ENCODE measurements around the gene APOD.
"Not testable (repeated sequence)": the region's sequence is repeated elsewhere in the genome, so short reads cannot be mapped to it uniquely, and the experiment has no call there.

The APOD gene

DNA sequence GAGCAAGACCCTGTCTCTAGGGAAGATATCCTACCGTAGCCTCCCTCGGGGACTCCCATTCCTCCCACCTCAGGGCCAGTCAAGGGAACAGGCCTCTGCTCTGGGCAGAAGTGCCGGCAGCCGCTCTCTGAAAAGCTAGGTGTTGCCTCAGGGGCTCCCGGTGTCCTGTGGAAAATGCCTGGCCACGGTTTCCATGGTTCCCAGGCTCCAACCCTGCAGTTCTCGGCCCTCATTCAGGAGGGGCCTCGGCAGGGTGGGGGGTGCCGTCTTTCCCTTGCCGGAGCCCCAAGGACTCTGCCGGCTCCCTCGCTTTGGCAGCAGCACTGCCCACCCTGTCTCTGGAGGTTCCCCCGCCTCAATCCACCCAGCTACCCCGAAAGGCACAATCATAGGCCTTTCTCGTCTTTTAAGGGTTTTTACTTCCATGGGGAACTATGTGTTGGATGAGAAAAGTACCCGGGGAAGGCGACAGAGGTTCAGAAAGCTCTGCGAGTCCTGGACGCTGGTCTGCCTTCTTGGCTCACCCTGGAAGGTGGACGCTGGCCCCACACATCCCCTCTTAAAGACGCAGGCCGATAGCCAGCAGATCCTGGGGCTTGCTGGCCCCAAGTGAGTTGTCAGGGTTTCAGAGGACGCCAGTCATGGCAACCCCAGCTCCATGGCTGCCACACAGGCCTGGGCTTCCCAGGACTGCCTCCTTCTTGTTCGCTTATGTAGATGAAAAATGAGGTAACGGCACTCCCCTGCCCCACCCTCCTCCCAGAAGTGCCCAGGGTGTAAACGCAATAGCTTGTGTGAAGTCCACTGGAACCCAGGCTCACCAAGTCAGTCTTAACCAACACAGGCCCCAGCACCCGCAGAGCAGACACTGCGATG is 34.3 kb upstream of the APOD start:
- peak; percentile 60 for DNase-seq

DNA sequence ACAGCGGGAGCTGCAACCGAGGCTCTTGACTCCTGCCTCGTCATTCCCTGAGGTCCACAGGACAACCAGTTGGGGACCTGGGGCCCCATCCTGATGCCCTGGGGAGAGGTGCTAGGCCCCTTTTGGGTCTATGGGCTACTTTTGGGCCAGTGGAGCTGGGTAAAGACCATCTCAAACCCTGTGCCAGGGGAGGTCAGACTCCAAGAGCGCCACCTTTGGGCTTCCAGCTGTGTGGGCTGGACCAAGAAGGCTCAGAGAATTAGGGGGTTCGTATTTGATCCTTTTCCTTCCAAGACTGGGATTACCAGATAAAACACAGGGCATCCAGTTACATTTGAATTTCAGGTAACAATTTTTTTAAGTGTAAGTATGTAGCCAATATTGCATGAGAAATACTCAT is 33.4 kb upstream of the APOD start:
- DNase-seq: not testable (repeated sequence)

DNA sequence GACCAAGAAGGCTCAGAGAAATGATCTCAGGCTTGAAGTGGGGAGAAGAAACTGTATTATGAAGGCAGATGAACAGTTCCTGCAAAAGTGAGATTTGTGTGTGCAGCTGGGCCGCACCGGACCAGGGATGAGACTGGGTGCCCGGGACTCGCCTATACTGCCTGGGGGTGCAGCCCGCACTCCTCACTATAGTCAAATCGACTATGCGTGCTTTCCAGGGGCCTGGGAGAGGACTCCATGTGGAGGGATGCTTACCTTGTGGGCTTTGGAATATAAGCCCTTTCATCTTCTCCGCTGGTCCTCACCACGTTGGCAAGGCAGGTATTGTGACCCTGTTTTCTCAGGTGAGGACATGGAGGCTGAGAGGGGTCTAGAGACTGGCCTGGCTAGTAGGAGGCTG is 32.9 kb upstream of the APOD start:
- DNase-seq: no peak

DNA sequence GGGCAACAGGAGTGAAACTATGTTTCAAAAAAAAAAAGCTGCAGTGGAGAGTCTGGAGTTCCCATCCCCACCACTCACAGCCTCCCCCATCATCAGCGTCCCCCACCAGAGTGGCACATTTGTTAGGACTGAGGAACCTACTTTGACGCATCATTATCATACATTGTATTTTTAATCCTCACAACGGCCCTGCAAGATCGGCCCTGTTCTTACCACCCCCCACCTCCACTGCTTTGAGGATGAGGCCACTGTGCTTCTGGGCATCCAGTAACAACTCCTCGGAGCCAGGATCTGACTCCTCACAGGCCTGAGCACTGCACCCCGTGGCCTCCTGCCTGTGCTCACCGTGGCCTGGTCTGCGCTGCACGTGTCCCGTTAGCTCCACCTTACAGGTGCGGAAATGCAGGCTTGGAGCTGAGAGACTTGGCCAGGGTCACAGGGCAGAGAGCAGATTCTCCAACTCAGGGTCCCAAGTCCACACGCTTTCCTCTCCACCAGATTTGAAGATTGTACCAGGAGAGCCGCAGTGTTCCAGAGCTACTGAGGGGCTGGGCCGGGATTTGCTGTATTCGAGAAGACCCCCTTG is 32.3 kb upstream of the APOD start:
- DNase-seq: not testable (repeated sequence)

DNA sequence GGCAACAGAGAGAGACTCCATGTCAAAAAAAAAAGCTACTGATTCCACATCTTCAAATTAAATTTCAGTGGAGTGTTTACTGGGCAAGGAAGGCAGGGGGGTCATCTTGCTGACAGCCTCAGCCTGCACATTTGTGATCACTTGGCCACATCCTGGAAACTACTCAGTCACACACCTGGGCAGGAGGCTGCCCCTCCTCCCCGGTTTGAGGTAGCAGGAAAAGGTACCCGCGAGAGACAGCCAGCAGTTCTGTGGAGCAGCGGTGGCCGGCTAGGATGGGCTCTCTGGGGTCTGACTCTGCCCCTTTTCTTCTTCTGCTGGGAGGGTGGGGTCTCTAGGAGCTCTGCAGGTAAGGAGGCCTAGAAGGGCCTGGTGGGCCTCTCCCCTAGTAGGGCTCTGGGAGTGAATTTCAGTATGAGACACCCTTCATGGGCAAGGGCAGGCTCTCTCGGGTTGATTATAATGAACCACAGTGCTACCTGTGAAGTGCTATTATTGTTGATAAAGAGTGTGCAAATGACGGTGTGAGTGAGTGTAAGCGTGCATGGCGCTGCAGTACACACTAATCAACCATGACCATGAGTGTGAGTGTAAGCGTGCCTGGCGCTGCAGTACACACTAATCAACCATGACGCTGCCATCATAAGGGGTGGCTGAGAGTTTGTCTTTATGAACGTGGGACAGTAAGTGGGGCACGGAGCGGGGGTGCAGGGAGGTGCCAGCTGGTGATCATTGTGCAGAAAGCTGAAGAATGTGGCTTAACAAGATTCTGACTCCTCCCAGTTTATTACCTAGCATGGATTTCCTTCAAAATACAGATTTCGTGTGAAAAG is 31.1 kb upstream of the APOD start:
- not testable (repeated sequence) for DNase-seq

DNA sequence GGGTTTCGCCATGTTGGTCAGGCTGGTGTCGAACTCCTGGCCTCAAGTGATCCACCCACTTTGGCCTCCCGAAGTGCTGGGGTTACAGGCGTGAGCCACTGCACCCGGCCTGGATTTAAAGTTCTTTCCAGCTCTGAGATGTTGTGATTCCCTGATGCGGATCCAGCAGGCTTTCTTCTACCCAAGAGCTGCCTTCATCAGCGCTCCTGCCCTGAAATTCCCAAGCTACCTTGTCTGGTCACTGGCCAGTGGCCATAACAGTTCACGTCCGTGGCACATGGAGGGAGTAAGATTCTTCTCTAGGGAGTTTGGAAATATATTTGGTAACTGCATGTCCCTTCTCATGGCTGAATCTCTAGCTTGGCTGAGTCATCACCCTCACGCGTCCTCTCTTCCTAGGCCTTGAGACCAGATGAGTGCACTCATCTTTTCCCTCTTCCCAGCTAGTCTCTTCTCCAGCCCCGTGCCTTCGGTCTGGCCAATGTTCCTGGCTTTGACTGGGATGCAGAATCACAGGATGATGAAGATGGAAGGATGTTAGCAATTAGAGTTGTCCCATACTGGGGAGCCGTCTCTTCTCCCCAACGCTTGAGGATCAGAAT is 29.8 kb upstream of the APOD start:
- no peak for DNase-seq

DNA sequence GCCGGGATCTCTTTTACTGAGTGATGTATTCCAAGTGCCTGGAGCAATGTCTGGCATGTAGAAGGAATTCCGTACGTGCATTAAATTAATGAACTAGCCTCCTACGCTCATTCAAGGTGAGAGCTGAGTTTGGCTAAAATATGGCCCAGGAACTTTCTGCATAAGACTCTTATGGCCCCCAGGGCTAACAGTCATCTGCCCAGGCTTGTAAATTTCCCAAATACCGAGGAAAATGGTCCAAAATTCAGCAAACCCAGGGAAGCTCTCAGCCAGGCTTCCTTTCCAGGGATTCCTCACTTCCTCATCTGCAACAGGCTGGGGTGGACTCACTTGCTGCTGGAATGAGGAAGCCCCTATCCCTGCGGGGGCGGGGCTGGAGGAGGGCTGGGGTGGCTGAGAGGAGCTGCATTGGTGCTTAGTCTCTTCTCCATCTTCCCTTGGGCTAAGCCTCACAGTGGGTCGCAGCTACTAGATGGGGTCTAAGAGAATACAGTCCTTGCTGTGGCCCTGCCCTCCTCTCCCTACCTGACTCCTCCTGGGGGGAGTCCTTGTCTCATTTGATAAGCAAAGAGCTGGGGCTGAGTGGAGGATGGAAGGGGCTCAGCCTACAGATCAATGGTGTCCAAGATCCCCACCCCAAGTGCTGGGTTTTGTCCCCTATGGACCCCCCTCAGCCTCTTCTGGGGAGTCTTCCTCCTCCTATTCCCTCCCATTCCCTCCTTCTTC is 28.5 kb upstream of the APOD start:
- DNase-seq: no peak

DNA sequence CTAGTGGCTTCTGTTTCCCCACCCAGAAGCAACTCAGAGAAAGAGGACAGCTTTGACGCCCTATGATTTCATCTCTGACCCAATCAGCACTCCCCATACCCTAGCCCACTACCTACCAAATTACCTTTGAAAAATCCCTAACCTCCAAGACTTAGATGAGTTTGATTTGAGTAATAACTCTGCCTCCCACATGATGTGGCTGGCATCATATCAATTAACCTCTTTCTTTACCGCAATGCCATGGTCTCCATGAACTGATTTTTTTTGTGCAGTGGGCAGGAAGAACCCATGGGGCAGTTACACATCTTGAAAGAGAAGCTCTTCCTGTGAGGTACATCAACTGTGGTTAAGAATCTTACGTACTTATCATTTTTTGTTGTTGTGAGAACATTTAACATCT is 25.5 kb upstream of the APOD start:
- no peak for DNase-seq

DNA sequence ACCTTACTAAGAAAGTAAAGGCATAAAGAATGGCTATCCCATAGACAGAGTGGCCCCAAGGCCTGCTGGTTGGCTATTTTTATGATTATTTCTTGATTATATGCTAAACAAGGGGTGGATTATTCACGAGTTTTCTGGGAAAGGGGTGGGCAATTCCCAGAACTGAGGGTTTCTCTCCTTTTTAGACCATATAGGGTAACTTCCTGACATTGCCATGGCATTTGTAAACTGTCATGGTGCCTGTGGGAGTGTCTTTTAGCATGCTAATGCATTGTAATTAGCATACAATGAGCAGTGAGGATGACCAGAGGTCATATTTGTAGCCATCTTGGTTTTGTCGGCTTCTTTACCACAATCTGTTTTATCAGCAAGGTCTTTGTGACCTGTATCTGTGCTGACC is 18.0 kb upstream of the APOD start:
- not testable (repeated sequence) for DNase-seq

DNA sequence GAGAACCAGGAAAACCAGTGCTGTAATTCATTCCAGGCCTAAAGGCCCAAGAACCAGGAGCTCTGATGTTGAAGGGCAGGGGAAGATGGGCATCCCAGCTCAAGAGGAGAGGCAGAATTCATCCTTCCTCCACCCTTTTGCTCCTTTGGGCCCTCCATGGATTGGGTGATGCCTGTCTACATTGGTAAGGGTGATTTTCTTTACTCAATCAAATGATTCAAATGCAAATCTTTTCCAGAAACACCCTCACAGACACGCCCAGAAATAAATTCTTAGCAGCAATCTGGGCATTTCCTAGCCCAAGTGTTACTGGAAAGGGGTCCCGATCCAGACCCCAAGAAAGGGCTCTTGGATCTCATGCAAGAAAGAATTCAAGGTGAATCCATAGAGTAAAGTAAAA is 17.6 kb upstream of the APOD start:
- no peak for DNase-seq

DNA sequence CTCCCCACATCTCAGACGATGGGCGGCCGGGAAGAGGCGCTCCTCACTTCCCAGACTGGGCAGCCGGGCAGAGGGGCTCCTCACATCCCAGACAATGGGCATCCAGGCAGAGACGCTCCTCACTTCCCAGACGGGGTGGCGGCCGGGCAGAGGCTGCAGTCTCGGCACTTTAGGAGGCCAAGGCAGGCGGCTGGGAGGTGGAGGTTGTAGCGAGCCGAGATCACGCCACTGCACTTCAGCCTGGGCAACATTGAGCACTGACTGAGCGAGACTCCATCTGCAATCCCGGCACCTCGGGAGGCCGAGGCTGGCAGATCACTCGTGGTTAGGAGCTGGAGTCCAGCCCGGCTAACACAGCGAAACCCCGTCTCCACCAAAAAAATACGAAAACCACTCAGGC is 16.2 kb upstream of the APOD start:
- DNase-seq: not testable (repeated sequence)

DNA sequence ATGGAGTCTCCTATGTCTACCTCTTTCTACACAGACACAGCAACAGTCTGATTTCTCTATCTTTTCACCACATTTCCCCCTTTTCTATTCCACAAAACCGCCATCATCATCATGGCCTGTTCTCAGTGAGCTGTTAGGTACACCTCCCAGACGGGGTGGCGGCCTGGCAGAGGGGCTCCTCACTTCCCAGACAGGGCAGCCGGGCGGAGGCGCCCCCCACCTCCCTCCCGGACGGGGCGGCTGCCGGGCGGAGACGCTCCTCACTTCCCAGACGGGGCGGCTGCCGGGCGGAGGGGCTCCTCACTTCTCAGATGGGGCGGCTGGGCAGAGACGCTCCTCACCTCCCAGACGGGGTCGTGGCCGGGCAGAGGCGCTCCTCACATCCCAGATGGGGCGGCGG is 15.8 kb upstream of the APOD start:
- not testable (repeated sequence) for DNase-seq

DNA sequence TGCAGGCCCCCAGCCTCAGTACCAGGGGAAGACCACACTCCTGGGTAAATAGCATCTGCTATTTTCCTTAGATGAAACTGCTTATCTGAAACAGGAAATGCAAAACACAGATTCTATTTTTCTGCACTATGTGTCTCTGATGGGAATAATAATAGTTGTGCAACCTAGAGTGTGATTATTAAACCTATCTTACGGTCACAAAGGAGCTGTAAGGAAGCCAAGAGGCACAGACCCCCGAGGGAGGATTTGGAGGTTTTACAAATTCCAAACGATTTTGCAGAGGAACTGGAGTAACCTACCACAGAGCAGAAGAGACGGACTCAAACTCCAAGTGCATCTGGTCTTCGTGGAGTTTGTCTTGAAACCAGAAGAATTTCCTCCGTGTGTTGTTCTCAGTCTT is 14.1 kb upstream of the APOD start:
- DNase-seq: no peak

DNA sequence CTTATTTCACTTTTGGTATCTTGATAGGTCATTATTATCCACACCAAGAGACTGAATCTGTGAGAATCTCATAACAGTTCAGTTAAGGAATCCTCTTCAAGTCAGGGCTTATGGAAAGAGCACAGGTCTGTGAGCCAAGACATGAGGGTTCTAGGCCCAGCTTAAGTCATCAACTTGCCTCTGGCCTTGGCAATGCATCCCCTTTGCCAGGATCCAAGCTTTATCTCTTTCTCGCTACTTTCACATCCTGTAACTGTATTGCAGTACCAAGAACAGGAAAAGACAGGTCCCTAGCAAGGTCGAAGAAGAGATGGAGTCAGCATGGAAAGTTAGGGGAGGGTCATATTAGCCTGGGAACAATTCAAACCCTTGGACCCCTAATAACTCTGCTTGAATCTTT is 13.5 kb upstream of the APOD start:
- DNase-seq: no peak

DNA sequence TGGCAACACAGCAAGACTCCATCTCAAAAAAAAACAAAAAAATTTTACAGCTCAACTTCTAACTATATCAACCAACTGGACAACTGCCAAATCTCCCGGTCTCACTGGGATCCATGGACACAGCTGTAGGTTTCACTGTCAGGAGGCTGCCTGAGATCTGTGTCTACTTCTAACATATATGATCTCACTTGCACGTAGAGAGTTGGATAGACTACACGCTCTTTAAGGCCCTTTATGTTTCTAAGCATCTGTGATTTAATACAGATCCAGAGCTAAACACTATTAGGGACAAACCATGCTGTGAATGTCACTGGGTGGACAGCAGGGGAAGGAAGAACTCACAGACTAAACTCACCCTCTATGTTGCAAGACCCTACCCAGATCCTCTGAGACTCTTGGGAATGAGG is 13.0 kb upstream of the APOD start:
- DNase-seq: peak; percentile 65

DNA sequence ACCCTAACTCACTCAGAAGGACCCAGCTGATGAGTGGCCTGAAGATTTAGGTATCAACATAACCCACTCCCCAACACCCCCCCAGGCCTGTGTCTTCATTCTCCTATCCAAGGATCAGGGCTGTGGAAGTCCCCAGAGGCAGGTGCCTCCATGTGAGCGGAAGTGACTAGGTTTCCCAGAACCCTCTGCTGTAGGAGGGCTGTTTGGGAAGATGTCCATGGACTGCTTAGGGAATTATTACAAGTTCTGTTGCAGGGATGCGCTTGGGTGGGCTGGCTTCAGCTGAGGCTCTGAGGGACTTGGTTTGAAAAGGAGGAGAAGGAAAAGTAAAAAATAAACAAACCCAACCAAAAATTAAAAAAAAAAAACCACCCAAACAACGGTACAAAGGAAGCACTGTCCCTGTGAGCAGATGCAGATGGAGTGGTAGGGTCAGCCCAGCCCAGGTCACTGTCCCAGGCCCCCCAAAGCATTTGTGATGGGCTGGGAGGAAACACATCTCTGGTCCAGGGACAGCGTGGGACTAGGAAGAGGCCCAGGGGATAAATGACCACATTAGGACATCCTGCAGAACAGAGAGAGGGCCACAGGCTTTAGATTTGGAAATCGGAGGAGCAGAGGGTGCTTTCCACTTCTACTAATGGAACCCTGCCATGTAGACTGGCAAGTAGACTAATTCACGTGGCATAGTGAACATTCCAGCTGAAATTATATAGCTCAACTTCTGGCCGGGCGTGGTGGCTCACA is 12.2 kb upstream of the APOD start:
- no peak for DNase-seq

DNA sequence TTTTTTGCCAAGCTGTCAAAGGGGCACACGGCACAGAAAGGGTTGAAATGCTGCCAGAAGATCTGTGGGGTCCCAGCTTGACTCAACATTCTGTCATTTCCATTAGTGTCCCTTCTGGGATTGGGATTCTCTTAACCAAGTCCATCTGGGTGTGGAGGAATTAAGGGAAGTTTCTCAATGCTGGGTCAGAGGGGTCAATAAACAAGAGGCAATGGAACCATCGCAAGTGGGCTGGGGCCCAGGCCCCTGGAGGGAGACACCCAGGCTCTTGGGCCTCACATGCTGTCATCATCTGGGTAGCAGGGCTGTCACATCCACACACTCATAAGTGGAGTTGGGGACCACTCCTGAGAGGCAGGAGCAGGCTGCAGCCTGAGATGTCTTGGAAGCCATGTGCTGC is 8.1 kb upstream of the APOD start:
- DNase-seq: no peak

DNA sequence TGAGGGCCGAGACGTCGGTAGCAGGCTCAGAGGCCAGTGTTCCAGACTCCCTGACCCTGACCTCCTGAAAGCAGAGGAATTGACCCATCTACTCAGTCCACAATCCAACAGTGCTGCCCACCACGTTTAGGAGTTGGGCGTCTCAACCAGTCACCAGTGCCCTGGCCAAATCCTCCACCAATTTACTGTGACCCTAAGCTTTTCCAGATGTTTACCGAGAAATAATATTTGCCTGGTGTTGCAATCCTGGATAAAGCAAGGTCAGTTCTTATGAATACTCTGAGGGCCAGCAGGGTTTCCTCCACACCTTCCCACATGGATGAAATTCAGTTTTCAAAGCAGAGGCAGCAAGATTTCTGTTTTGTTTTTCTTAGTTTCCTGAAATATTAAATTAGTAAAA is 7.5 kb upstream of the APOD start:
- no peak for DNase-seq

DNA sequence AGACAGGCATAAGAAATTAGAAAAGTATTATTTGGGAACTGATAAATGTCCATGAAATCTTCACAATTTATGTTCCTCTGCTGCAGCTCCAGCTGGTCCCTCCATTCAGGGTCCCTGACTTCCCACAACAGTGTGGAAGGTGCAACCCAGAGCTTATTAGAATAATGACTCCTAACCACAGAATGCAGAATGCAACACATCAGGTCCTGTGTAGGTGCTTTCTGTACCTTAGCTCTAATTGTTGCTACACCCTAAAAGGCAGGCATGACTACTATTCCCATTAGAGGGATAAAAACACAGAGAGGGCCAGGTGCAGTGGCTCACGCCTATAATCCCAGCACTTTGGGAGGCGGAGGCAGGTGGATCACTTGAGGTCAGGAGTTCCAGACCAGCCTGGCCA is 6.6 kb upstream of the APOD start:
- not testable (repeated sequence) for DNase-seq

DNA sequence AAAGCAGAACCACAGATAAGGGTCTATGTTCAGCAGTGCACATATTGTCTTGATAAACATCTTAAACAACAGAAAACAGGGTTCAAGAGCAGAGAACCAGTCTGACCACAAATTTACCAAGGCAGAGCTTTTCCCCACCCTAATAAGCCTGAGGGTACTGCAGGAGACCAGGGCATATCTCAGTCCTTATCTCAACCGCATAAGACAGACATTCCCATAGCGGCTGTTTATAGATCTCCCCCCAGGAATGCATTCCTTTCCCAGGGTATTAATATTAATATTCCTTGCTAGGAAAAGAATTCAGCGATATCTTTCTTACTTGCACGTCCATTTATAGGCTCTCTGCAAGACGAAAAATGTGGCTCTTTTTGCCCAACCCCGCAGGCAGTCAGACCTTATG is 6.1 kb upstream of the APOD start:
- not testable (repeated sequence) for DNase-seq

DNA sequence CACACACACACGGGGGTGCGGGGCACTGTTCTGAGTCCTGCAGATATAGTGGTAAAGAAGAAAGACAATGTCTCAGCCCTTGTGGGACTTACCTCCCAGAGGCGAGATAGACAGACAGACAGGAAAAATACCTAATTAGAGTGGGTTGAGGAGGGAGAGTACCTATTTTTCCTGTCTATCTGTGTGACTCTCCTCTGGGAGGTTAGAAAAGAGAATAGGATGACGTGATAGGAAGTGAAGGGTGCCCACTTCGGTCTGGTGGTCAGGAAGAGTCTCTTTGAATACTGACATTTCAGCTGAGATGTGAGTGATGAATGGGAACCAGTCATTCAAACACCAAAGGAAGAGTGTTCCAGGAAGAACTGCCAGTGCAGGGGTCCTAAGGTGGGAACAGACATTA is 4.1 kb upstream of the APOD start:
- no peak for DNase-seq

DNA sequence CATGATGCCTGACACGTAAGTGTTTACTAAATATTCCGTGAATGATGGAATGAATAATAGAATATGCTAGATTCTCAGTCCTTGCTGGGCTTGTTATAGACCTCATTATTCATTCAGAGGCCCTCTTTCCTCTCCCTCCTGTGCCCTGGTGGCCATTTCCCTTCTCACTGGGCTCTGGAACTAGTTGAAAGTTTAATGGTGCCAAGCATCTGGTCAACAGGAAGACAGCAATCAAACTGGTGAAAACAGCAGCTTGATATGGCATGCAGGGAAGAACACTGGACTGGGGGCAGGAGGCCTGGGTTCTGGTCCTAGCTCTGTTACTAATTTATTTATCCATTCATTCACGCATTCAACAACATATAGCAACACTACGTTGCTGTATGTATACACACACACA is 3.7 kb upstream of the APOD start:
- no peak for DNase-seq

Measured in right forelimb (tissue), 1 donor.